ENCODE data around the gene ABHD5.

Gene ABHD5

GRCh38 chr3:43690400-43691119, at the start of gene ABHD5:
ABHD5 (plus strand) TSS chr3:43690938; CDS start chr3:43690993, 55 bp downstream.
- H3K27ac ChIP-seq: peak within 1 kb of the TSS; percentile 58
- H3K4me3 ChIP-seq (ENCODE audit: low read depth, low read length): peak within 1 kb of the TSS; percentile 80
- no peaks in the 10 kb centered on the region for H3K27me3 ChIP-seq (replicated peaks)
- no peaks in the 10 kb centered on the region for H3K36me3 ChIP-seq (replicated peaks)
- peak; percentile 85 for DNase-seq
- TF ChIP-seq, protein P1, sequence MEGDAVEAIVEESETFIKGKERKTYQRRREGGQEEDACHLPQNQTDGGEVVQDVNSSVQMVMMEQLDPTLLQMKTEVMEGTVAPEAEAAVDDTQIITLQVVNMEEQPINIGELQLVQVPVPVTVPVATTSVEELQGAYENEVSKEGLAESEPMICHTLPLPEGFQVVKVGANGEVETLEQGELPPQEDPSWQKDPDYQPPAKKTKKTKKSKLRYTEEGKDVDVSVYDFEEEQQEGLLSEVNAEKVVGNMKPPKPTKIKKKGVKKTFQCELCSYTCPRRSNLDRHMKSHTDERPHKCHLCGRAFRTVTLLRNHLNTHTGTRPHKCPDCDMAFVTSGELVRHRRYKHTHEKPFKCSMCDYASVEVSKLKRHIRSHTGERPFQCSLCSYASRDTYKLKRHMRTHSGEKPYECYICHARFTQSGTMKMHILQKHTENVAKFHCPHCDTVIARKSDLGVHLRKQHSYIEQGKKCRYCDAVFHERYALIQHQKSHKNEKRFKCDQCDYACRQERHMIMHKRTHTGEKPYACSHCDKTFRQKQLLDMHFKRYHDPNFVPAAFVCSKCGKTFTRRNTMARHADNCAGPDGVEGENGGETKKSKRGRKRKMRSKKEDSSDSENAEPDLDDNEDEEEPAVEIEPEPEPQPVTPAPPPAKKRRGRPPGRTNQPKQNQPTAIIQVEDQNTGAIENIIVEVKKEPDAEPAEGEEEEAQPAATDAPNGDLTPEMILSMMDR (IDR thresholded peaks at IDR 0.05; ENCODE audit: low read depth, low read length, missing control alignments): peak; percentile 42
- in situ Hi-C loops (cut with HindIII; ENCODE audit: low pct_ligation_motif_present, low sequenced_read_pairs): no loop called here

DNA sequence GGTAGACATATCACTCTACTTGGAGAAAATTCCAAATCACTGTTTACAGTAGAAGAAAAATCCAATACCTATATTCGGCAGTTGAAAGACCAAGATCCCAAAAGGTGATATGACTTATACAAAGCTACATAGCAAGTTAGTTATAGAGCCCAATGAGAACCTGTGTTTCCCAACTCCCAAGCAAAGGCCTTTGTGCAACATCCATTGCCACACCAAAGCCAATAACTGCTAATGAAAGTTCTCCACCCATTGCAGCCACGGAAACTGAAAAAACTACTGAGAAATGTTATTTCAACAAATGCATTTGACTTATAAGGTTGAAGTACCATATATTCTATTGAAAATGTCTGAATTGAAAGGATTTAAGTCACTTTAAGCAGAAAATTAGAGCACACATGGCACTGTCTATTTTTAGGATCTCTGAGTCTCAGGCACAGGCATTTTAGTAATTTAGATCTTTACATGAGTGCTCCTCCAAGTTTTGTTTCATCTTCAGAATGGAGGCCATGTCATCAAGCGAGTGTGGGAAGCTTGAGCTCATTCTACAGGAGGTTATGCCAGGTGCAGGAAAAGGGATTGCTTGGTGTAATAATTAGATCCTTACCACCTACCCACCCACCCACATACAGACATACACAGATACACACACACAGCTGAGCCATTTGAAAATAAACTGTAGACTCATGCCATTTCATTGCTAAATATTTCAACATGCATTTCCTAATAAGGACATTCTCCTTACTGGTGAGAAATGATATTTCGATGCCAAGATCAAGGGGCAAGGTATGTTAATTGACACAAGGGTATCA, 49.2 kb upstream of the ABHD5 start:
- in situ Hi-C loops (cut with HindIII; ENCODE audit: low pct_ligation_motif_present, low sequenced_read_pairs): no loop called here
- Histone ChIP-seq H3K36me3 (replicated peaks) (no peaks in the 10 kb centered on the region), H3K27ac (no peak overlapping the region), H3K4me3 (ENCODE audit: low read depth, low read length) (no peak overlapping the region), H3K27me3 (replicated peaks) (no peaks in the 10 kb centered on the region)
- TF ChIP-seq, protein P1 (IDR thresholded peaks at IDR 0.05; ENCODE audit: low read depth, low read length, missing control alignments): no peak
- no peak for DNase-seq

- in situ Hi-C loops (cut with HindIII; ENCODE audit: low pct_ligation_motif_present, low sequenced_read_pairs): no loop called here
Observed at GRCh38 chr3:43644443-43644842, 46.3 kb upstream of the ABHD5 start.

DNA sequence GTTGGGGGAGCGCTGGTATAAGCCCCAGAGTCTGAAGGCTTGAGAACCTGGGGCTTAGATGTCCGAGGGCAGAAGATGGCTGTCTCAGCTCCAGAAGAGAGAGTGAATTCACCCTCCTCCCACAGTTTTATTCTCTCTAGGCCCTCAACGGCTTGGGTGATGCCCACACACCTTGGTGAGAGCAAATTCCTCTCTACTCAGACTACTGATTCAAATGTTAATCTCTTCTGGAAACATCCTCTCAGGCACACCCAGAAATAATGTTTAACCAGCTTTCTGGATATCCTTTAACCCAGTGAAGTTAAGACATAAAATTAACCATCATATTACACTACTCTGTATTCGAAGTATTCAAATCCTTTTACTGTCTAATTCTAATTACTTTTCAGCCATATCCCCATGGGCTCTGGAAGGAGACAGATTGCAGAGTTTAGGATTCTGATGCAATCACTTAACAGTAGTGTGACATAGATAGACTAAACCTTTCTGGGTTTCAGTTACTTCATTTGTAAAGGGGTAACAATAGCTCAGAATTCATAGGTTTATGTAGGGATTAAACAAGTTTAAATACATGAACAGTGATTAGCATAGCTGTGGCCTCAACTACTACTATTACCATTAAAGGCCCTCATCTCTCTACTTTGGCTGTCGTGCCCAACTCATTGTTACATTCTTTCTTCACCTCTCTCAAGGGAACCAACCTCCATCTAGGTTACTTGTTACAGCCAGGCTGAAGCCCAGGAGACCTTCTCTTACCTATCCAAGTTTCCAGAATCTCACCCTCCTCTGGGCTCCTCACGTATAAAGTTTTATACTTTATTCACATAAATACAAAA, 43.2 kb upstream of the ABHD5 start:
- H3K4me3 ChIP-seq (ENCODE audit: low read depth, low read length): no peak overlapping the region
- H3K27ac ChIP-seq: no peak overlapping the region
- H3K36me3 ChIP-seq (replicated peaks): no peaks in the 10 kb centered on the region
- TF ChIP-seq, protein P1 (IDR thresholded peaks at IDR 0.05; ENCODE audit: low read depth, low read length, missing control alignments): no peak
- no peaks in the 10 kb centered on the region for H3K27me3 ChIP-seq (replicated peaks)
- in situ Hi-C loops (cut with HindIII; ENCODE audit: low pct_ligation_motif_present, low sequenced_read_pairs): no loop called here
- no peak for DNase-seq

More at GRCh38 chr3:43644443-43644842, 46.3 kb upstream of the ABHD5 start:
- no peak for DNase-seq
- Histone ChIP-seq H3K4me3 (ENCODE audit: low read depth, low read length) (no peak overlapping the region), H3K36me3 (replicated peaks) (no peaks in the 10 kb centered on the region), H3K27ac (no peak overlapping the region), H3K27me3 (replicated peaks) (no peaks in the 10 kb centered on the region)
- TF ChIP-seq, protein P1 (IDR thresholded peaks at IDR 0.05; ENCODE audit: low read depth, low read length, missing control alignments): no peak

GRCh38 chr3:43648957-43649356, 41.8 kb upstream of the ABHD5 start:
- TF ChIP-seq, protein P1 (IDR thresholded peaks at IDR 0.05; ENCODE audit: low read depth, low read length, missing control alignments): no peak
- no peak overlapping the region for H3K4me3 ChIP-seq (ENCODE audit: low read depth, low read length)
- no peaks in the 10 kb centered on the region for H3K36me3 ChIP-seq (replicated peaks)
- H3K27me3 ChIP-seq (replicated peaks): no peaks in the 10 kb centered on the region
- no peak for DNase-seq
- no peak overlapping the region for H3K27ac ChIP-seq
- in situ Hi-C loops (cut with HindIII; ENCODE audit: low pct_ligation_motif_present, low sequenced_read_pairs): no loop called here
